ENCODE measurements around the gene ST6GALNAC2. TPM values are rescaled to one million over a fixed set of nuclear protein-coding genes. Genes with fewer than 3 reads are reported as not detected.
"Not testable (repeated sequence)": the region's sequence is repeated elsewhere in the genome, so short reads cannot be mapped to it uniquely, and the experiment has no call there.

Gene ST6GALNAC2
- total RNA-seq, 1 experiment from 2014 or later: 23.0 TPM

GRCh38 chr17:76614912-76615617 lies 29.4 kb upstream of the ST6GALNAC2 start:
- H3K4me3 ChIP-seq (ENCODE audit: low read depth in 2 of 2, low read length in 2 of 2): no peak overlapping the region
- ChIA-PET POLR2A (no interaction called here), CTCF (no interaction called here)
- H3K27me3 ChIP-seq (ENCODE audit: control insufficient read depth, insufficient read depth, low read length): no peaks in the 10 kb centered on the region
- TF ChIP-seq REST (IDR thresholded peaks at IDR 0.05; ENCODE audit: insufficient read depth in 1 of 2, low read depth in 2 of 2, low read length in 1 of 2) (no peak), POLR2AphosphoS5 (IDR thresholded peaks at IDR 0.05; ENCODE audit: low read depth, low read length) (no peak), SIN3A (IDR thresholded peaks at IDR 0.05; ENCODE audit: borderline replicate concordance, insufficient read depth, low read depth, low read length) (no peak), TCF7L2 (IDR thresholded peaks at IDR 0.05; ENCODE audit: low read depth, low read length) (no peak)
- TF ChIP-seq, protein P1, sequence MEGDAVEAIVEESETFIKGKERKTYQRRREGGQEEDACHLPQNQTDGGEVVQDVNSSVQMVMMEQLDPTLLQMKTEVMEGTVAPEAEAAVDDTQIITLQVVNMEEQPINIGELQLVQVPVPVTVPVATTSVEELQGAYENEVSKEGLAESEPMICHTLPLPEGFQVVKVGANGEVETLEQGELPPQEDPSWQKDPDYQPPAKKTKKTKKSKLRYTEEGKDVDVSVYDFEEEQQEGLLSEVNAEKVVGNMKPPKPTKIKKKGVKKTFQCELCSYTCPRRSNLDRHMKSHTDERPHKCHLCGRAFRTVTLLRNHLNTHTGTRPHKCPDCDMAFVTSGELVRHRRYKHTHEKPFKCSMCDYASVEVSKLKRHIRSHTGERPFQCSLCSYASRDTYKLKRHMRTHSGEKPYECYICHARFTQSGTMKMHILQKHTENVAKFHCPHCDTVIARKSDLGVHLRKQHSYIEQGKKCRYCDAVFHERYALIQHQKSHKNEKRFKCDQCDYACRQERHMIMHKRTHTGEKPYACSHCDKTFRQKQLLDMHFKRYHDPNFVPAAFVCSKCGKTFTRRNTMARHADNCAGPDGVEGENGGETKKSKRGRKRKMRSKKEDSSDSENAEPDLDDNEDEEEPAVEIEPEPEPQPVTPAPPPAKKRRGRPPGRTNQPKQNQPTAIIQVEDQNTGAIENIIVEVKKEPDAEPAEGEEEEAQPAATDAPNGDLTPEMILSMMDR (IDR thresholded peaks at IDR 0.05): no peak
- intact Hi-C loops (cut with micrococcal nuclease; ENCODE audit: unreplicated experiment): no loop called here
- no peak overlapping the region for H3K27ac ChIP-seq (ENCODE audit: low read length)
- in situ Hi-C loops (cut with HindIII; ENCODE audit: low pct_unique_long_range_greater_than_20kb, low sequenced_read_pairs): no loop called here
- no peak for ATAC-seq
- H3K36me3 ChIP-seq (ENCODE audit: control insufficient read depth, insufficient read depth, low read length): no peaks in the 10 kb centered on the region
- H3K9me3 ChIP-seq (ENCODE audit: control insufficient read depth, insufficient read depth, low read depth, low read length): no peaks in the 10 kb centered on the region
- BruUV-seq (replicated peaks): no TSS peak
- H3K4me1 ChIP-seq (ENCODE audit: control insufficient read depth, insufficient read depth, low read length): no peaks in the 10 kb centered on the region
- DNase-seq (ENCODE audit: low read depth, low spot score): no peak

GRCh38 chr17:76614064-76614759 lies 28.6 kb upstream of the ST6GALNAC2 start:
- H3K27me3 ChIP-seq (ENCODE audit: control insufficient read depth, insufficient read depth, low read length); intact Hi-C loops (cut with micrococcal nuclease; ENCODE audit: unreplicated experiment); POLR2A ChIA-PET; ATAC-seq; H3K4me3 ChIP-seq (ENCODE audit: low read depth in 2 of 2, low read length in 2 of 2); H3K36me3 ChIP-seq (ENCODE audit: control insufficient read depth, insufficient read depth, low read length); in situ Hi-C loops (cut with HindIII; ENCODE audit: low pct_unique_long_range_greater_than_20kb, low sequenced_read_pairs); H3K9me3 ChIP-seq (ENCODE audit: control insufficient read depth, insufficient read depth, low read depth, low read length); DNase-seq (ENCODE audit: low read depth, low spot score); H3K4me1 ChIP-seq (ENCODE audit: control insufficient read depth, insufficient read depth, low read length); H3K27ac ChIP-seq (ENCODE audit: low read length); BruUV-seq (replicated peaks): not testable (repeated sequence)
- CTCF ChIA-PET: interaction anchor here (0.5 to 0.6 kb wide), 2 partner anchors 17 to 187 kb away, joined by 4 read pairs; no protein-coding TSS in a partner anchor

Measured in Panc1 (cell line).